Measurements from ENCODE around the gene PREX1.

- TF ChIP-seq CTCF (IDR thresholded peaks at IDR 0.05 in 8 of 11, conservative IDR thresholded peaks at IDR 0.05 in 3 of 11) (no peak), POLR2A (IDR thresholded peaks at IDR 0.05) (no peak), POLR2AphosphoS5 (IDR thresholded peaks at IDR 0.05) (no peak)
Measured at GRCh38 chr20:48875233-48875913, 47.6 kb upstream of the PREX1 start.

Measured in spleen (tissue), 7 donors.